DMS53 treated with DMSO at 0.1 percent for 48 hours (cell line): ENCODE data around the gene PPCS.

ENCODE experiments used
- DNase-seq: peaks from one replicate; lab custom pipeline; 2025; ENCODE audit not compliant: unreplicated experiment; lab: John Stamatoyannopoulos, UW

PPCS gene

DNA sequence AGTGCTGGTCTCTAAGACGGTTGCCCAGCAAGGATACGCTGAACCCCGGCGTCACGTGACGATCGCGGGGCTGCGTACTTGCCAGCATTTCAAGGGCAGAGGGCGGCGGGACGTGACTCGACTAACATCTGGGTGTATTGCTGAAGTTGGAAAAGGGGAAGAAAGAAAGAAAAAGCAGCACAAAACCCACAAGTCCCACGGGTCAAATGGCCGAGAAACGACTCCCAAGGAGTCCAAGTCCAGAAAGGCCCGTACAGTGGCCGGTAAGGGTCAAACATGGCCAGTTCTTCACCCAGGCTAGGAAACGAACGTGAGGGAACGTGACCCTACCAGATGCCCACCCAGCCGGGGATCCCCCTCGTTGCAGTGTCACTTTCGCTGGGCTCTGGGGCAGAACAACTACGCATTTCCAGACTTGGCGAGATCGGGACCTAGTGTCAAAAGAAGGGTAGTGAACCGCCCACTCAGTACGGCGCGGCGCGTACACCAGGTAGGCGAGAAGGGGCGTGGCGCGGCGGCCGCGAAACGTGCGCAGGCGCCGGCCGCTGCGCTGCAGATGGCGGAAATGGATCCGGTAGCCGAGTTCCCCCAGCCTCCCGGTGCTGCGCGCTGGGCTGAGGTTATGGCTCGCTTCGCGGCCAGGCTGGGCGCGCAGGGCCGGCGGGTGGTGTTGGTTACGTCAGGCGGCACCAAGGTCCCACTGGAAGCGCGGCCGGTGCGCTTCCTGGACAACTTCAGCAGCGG lies at the start of gene PPCS, which contains the start of gene ZMYND12:
TSS of gene PPCS (plus strand) at position 534 of the 744 bp plus-strand sequence. CDS start at position 557, 23 bp downstream.
TSS of gene ZMYND12 (minus strand) at position 13 of the 744 bp plus-strand sequence. CDS start 25 bp downstream, outside the sequence.
- DNase-seq: peak; percentile 88

GRCh38 chr1:42414551-42415496 lies 41.5 kb upstream of the PPCS start:
- no peak for DNase-seq

- DNase-seq: no peak
Measured at GRCh38 chr1:42417166-42417565, 39.2 kb upstream of the PPCS start.

GRCh38 chr1:42418516-42418915 lies 37.8 kb upstream of the PPCS start:
- DNase-seq: no peak

- DNase-seq: no peak
Measured at GRCh38 chr1:42419126-42419821, 37.1 kb upstream of the PPCS start.

GRCh38 chr1:42420121-42420520 lies 36.2 kb upstream of the PPCS start:
- no peak for DNase-seq

DNA sequence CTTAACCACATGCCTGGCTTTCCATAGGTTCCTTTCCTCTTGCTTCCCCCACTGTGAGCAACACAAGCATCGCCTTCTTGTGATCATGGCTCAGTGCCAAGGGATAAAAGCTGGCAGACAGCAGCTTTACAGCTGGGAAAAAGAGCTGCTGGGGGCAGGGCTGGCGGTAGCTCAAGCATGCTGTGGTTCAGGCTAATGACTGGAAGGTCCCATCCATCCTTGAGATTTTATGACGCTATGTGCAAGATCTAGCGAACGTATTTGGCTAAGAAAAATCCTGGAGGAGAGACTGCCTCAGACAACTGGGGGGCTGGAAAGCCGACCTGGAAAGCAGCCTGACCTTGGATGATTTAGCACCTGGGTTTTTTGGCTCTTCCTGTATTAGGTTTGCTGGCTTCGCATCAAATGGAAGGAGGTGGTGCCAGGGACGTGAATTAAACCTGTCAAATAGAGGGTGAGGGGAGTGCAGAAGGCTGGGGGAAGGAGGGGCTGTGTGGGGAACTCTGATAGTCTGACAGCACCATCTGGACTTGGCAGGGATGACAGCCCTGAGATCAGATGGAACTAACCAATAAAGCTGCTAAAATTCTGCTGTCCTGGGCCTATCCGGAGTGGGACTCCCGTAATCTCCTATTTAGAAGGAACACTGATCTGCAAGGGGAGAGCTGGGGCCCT lies 35.3 kb upstream of the PPCS start:
- peak; percentile 37 for DNase-seq

GRCh38 chr1:42422737-42423136 lies 33.6 kb upstream of the PPCS start:
- no peak for DNase-seq

- no peak for DNase-seq
Measured at GRCh38 chr1:42423681-42424080, 32.7 kb upstream of the PPCS start.

DNA sequence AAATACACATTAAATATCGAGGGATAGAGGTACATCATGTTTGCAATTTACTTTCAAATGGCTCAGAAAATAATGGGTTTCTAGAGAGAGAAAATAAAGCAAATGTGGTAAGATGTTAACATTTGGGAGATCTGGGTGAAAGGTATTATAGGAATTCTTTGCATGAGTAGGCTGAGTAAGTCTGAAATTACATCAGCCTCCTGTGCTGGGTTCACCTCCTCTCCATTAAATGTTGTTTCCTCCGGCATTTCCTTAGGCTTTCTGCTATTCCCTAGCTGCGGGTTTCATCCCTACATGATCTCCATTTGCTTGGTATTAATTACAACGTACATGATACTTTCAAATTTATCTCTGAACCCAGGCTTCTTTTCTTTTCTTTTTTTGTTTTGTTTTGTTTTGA lies 32.1 kb upstream of the PPCS start:
- no peak for DNase-seq

DNA sequence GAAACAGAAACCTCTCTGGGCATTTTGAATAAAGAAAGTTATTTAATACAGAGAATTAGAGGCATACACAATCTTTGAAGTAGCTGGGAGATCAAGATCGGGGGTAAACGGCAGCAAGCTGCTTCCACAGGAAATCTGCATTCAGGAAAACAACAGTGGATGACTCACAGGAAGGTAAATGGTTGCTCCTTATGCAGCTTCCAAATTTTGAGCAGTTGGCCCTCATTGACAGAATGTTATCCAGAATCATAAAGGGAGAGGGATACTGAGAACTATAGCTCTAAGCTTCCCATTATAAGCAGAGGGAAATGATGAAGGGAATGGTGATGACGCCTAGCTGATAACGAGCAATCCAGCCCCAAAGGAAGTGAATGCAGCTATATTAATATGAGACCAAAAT lies 29.1 kb upstream of the PPCS start:
- no peak for DNase-seq

- no peak for DNase-seq
Measured at GRCh38 chr1:42429603-42430002, 26.7 kb upstream of the PPCS start.

- DNase-seq: no peak
Measured at GRCh38 chr1:42430286-42431135, 25.8 kb upstream of the PPCS start.

DNA sequence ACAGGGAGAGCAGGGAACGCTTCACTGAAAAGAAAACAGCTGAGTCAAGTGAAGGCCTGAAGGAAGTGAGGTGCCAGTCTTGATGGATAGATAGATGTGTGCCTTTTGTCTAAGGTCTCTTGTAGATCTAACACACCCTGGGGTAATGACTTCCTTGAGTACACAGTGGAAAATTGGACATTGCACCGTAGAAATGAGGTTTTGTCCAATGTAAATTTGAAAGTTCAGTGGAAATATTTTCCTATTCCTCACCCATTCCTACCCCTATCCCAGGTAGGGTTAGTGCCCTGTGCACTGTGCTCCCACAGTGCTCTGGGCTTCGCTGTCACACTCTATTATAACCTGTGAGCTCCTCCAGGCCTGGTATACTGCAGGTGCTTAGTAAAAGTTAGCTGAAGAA lies 24.8 kb upstream of the PPCS start:
- DNase-seq: no peak

- DNase-seq: no peak
Measured at GRCh38 chr1:42432714-42433113, 23.6 kb upstream of the PPCS start.

DNA sequence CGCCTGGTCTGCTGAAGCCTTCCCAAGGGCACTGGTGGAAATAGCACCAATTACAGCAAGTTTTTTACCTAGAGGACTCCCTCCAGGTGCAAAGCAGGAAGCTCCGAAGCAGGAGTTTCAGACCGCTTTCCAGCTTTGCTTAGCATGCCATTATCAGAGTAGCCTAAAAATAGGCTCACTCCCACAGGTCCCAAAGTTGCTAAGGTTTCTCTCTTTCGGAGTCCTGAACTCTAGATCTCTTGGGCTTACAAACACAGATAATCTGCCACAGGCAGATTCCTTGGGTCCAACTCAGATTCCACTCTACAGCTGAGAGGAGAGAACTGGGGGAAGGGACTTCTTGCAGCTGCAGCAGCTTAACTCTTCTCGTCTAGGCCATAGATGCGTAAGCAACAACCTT lies 23.0 kb upstream of the PPCS start:
- DNase-seq: no peak

GRCh38 chr1:42434340-42434739 lies 22.0 kb upstream of the PPCS start:
- no peak for DNase-seq

DNA sequence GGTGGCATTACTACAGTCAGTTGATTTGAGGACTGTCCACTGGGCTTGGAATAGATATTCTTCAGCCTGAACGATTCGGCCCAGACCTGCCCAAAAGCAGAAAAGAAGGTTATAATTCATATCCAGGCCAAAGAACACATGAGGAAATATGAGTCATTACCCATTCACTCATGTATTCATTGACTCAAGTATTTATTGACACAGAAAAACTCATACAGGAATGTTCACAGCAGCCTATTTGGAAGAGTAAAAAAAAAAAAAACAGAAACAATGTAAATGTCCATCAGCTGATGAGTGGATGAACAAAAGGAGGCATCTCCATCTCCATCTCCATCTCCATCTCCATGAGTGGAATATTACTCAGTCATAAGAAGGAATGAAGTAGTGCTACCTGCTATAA lies 16.4 kb upstream of the PPCS start:
- DNase-seq: peak; percentile 89

GRCh38 chr1:42442662-42443061 lies 13.7 kb upstream of the PPCS start:
- DNase-seq: no peak

GRCh38 chr1:42449256-42449655 lies 7.1 kb upstream of the PPCS start:
- no peak for DNase-seq
